ENCODE data around the gene FAM162B. TPM values are rescaled to one million over a fixed set of nuclear protein-coding genes. Genes with fewer than 3 reads are reported as not detected.

Gene FAM162B
- total and polyA plus RNA-seq, 2 donors (not counting 1 experiment from before 2014, with no cell fraction given) = not detected

- Histone ChIP-seq H3K9ac (ENCODE audit: low read length) (no peak overlapping the region), H3K4me2 (replicated peaks; ENCODE audit: low read depth, low read length, poor library complexity, severe bottlenecking) (no peak overlapping the region), H2AFZ (ENCODE audit: insufficient read depth, low read depth, low read length, poor library complexity, severe bottlenecking) (no peak overlapping the region), H4K20me1 (ENCODE audit: control insufficient read depth, insufficient read depth, low read length, poor library complexity, severe bottlenecking) (no peaks in the 10 kb centered on the region), H3K9me3 (ENCODE audit: control extremely low read depth in 1 of 3, control insufficient read depth in 2 of 3, insufficient read depth in 1 of 3, low read length in 2 of 3) (no peaks in the 10 kb centered on the region), H3K27ac (ENCODE audit: low read length in 2 of 2) (no peak overlapping the region), H3K27me3 (replicated peaks in 1 of 4; ENCODE audit: control extremely low read depth in 1 of 4, control insufficient read depth in 3 of 4, insufficient read depth in 4 of 4, low read length in 3 of 4) (no peaks in the 10 kb centered on the region), H3K4me1 (ENCODE audit: control insufficient read depth in 2 of 2, insufficient read depth in 2 of 2, low read length in 2 of 2) (no peaks in the 10 kb centered on the region), H3K79me2 (ENCODE audit: control insufficient read depth, insufficient read depth, low read length) (no peaks in the 10 kb centered on the region), H3K4me3 (ENCODE audit: control extremely low read depth in 1 of 5, extremely low read depth in 1 of 5, insufficient read depth in 1 of 5, low read depth in 2 of 5, low read length in 4 of 5) (no peak overlapping the region), H3K36me3 (replicated peaks in 1 of 2; ENCODE audit: control extremely low read depth in 1 of 2, control insufficient read depth in 1 of 2, extremely low read depth in 1 of 2, insufficient read depth in 2 of 2, low read length in 1 of 2) (peaks cover 6 to 50% of the 10 kb centered on the region in 2 experiments)
- Mint-ChIP-seq H3K27me3 (no peaks in the 10 kb centered on the region), H3K9me3 (ENCODE audit: insufficient read depth) (no peaks in the 10 kb centered on the region), H3K4me1 (no peaks in the 10 kb centered on the region), H3K27ac (no peak overlapping the region), H3K4me3 (no peak overlapping the region)
- ATAC-seq (ENCODE audit: low read depth) = no peak
- no peak for DNase-seq
- intact Hi-C loops (cut with micrococcal nuclease) = no loop called here
- ChIA-PET POLR2A (no interaction called here), CTCF (no interaction called here)
- TF ChIP-seq EZH2 (IDR thresholded peaks at IDR 0.05; ENCODE audit: borderline replicate concordance, insufficient read depth, low read depth, low read length, poor library complexity, severe bottlenecking) = no peak
- TF ChIP-seq CTCF (IDR thresholded peaks at IDR 0.05) = no peak
These were observed 38.6 kb downstream of the FAM162B start for GRCh38 chr6:116726947-116727346.

- H3K27ac Mint-ChIP-seq = no peak overlapping the region
- no peak overlapping the region for H3K27ac ChIP-seq (ENCODE audit: low read length in 2 of 2)
- H3K9me3 Mint-ChIP-seq (ENCODE audit: insufficient read depth) = no peaks in the 10 kb centered on the region
- ChIA-PET POLR2A (no interaction called here), CTCF (no interaction called here)
- H4K20me1 ChIP-seq (ENCODE audit: control insufficient read depth, insufficient read depth, low read length, poor library complexity, severe bottlenecking) = peaks cover 7% of the 10 kb centered on the region
- no peak overlapping the region for H3K4me2 ChIP-seq (replicated peaks; ENCODE audit: low read depth, low read length, poor library complexity, severe bottlenecking)
- H3K4me1 Mint-ChIP-seq = no peaks in the 10 kb centered on the region
- TF ChIP-seq CTCF (IDR thresholded peaks at IDR 0.05) (no peak), EZH2 (IDR thresholded peaks at IDR 0.05; ENCODE audit: borderline replicate concordance, insufficient read depth, low read depth, low read length, poor library complexity, severe bottlenecking) (no peak)
- intact Hi-C loops (cut with micrococcal nuclease) = no loop called here
- no peaks in the 10 kb centered on the region for H3K27me3 ChIP-seq (replicated peaks in 1 of 4; ENCODE audit: control extremely low read depth in 1 of 4, control insufficient read depth in 3 of 4, insufficient read depth in 4 of 4, low read length in 3 of 4)
- no peaks in the 10 kb centered on the region for H3K4me1 ChIP-seq (ENCODE audit: control insufficient read depth in 2 of 2, insufficient read depth in 2 of 2, low read length in 2 of 2)
- no peak for DNase-seq
- peaks cover 12 to 64% of the 10 kb centered on the region in 2 experiments for H3K36me3 ChIP-seq (replicated peaks in 1 of 2; ENCODE audit: control extremely low read depth in 1 of 2, control insufficient read depth in 1 of 2, extremely low read depth in 1 of 2, insufficient read depth in 2 of 2, low read length in 1 of 2)
- WGBS (ENCODE audit: insufficient coverage) = no CpG with 5 or more reads among the region's 2 CpGs
- no peak overlapping the region for H3K4me3 Mint-ChIP-seq
- H3K4me3 ChIP-seq (ENCODE audit: control extremely low read depth in 1 of 5, extremely low read depth in 1 of 5, insufficient read depth in 1 of 5, low read depth in 2 of 5, low read length in 4 of 5) = no peak overlapping the region
- no peak overlapping the region for H3K9ac ChIP-seq (ENCODE audit: low read length)
- ATAC-seq (ENCODE audit: low read depth) = no peak
- no peak overlapping the region for H2AFZ ChIP-seq (ENCODE audit: insufficient read depth, low read depth, low read length, poor library complexity, severe bottlenecking)
- no peaks in the 10 kb centered on the region for H3K9me3 ChIP-seq (ENCODE audit: control extremely low read depth in 1 of 3, control insufficient read depth in 2 of 3, insufficient read depth in 1 of 3, low read length in 2 of 3)
- no peaks in the 10 kb centered on the region for H3K79me2 ChIP-seq (ENCODE audit: control insufficient read depth, insufficient read depth, low read length)
- H3K27me3 Mint-ChIP-seq = no peaks in the 10 kb centered on the region
These were observed 50.8 kb downstream of the FAM162B start for GRCh38 chr6:116714761-116715160.
